IMR-90 (cell line): ENCODE data around the gene MLLT10. TPM values are rescaled to one million over a fixed set of nuclear protein-coding genes. Genes with fewer than 3 reads are reported as not detected.

Experiments used
- ATAC-seq: fragments of 200-7000 bp; cut with Tn5 transposase; 2 replicates; pipeline ENCODE4 v1.9.1; 2020; ENCODE audit warnings: low read depth, mild to moderate bottlenecking, moderate library complexity
- BruUV-seq: library from RNA; stranded (reverse); fragments of 400-500 nt; replicated peaks from 2 replicates; lab custom pipeline; 2021; lab: Mats Ljungman, UMichigan
- CTCF ChIA-PET: fragments of 300-600 bp; formaldehyde crosslinking; extraction: SDS; loops from one replicate; lab custom pipeline; 2021; ENCODE audit warnings: antibody characterized with exemption; lab: Yijun Ruan, JAX
- POLR2A ChIA-PET: fragments of 300-600 bp; sonication (Branson Sonifier 250); formaldehyde crosslinking; loops from one replicate; lab custom pipeline; 2022; ENCODE audit warnings: antibody characterized with exemption; ENCODE audit not compliant: unreplicated experiment; lab: Charles Lee
- DNase-seq: peaks from one replicate; pipeline ENCODE4 v3.0.0; 2013
- H2AFZ ChIP-seq: replicated peaks from 2 replicates; pipeline ENCODE3; 2013; ENCODE audit warnings: low read length, mild to moderate bottlenecking; ENCODE audit not compliant: poor library complexity
- H2AK5ac ChIP-seq: 2 replicates; pipeline ENCODE4 v1.6.1; 2013; ENCODE audit warnings: low read depth, low read length, inconsistent platforms
- H2AK9ac ChIP-seq: replicated peaks from 2 replicates; pipeline ENCODE3; 2013; ENCODE audit warnings: mild to moderate bottlenecking, low read depth, low read length, moderate library complexity; ENCODE audit not compliant: poor library complexity
- H2BK120ac ChIP-seq: 2 replicates; pipeline ENCODE4 v1.6.1; 2013; ENCODE audit warnings: low read depth, low read length, inconsistent platforms
- H2BK15ac ChIP-seq: 3 replicates; pipeline ENCODE4 v1.6.1; 2013; ENCODE audit warnings: low read depth, low read length, inconsistent platforms
- H2BK20ac ChIP-seq: 2 replicates; pipeline ENCODE4 v1.6.1; 2013; ENCODE audit warnings: low read depth, mild to moderate bottlenecking, inconsistent platforms, low read length, moderate library complexity
- H2BK5ac ChIP-seq: 2 replicates; pipeline ENCODE4 v1.6.1; 2013; ENCODE audit warnings: mild to moderate bottlenecking, low read depth, low read length, inconsistent platforms; ENCODE audit not compliant: poor library complexity, severe bottlenecking
- H3K14ac ChIP-seq: replicated peaks from 2 replicates; pipeline ENCODE4 v1.6.1; 2013; ENCODE audit warnings: low read depth, low read length, inconsistent platforms
- H3K18ac ChIP-seq: 2 replicates; pipeline ENCODE4 v1.6.1; 2013; ENCODE audit warnings: low read depth, low read length, control low read depth
- H3K23ac ChIP-seq: 2 replicates; pipeline ENCODE4 v1.6.1; 2013; ENCODE audit warnings: low read depth, low read length, inconsistent platforms
- H3K27ac ChIP-seq: 2 replicates; pipeline ENCODE4 v1.5.1; 2013; ENCODE audit warnings: mild to moderate bottlenecking, control low read depth, low read length; ENCODE audit not compliant: insufficient read depth
- H3K27me3 ChIP-seq: 2 replicates; pipeline ENCODE4 v1.6.1; 2013; ENCODE audit warnings: low read length; ENCODE audit not compliant: control insufficient read depth, insufficient read depth
- H3K36me3 ChIP-seq: 2 replicates; pipeline ENCODE4 v1.6.1; 2013; ENCODE audit warnings: low read length, mixed read lengths; ENCODE audit not compliant: control insufficient read depth, insufficient read depth
- H3K4ac ChIP-seq: 2 replicates; pipeline ENCODE4 v1.6.1; 2013; ENCODE audit warnings: low read depth, low read length, inconsistent platforms
- H3K4me1 ChIP-seq: 2 replicates; pipeline ENCODE4 v1.6.1; 2013; ENCODE audit warnings: low read length, mixed read lengths; ENCODE audit not compliant: control insufficient read depth, insufficient read depth
- H3K4me2 ChIP-seq: 2 replicates; pipeline ENCODE4 v1.6.1; 2013; ENCODE audit warnings: low read depth, mild to moderate bottlenecking, control low read depth, low read length, moderate library complexity
- H3K4me3 ChIP-seq: 2 replicates; pipeline ENCODE4 v1.5.1; 2013; ENCODE audit warnings: low read depth, mild to moderate bottlenecking, control low read depth, low read length, moderate library complexity; ENCODE audit not compliant: insufficient read depth
- H3K56ac ChIP-seq: 2 replicates; pipeline ENCODE4 v1.6.1; 2013; ENCODE audit warnings: low read length, inconsistent platforms; ENCODE audit not compliant: insufficient read depth; ENCODE audit errors: extremely low read depth
- H3K79me1 ChIP-seq, 2 experiments: 2 replicates each; pipeline ENCODE4 v1.6.1; 2013; ENCODE audit warnings: low read length in 2 of 2, inconsistent platforms in 1 of 2, low read depth in 1 of 2
- H3K9ac ChIP-seq: 2 replicates; pipeline ENCODE4 v1.6.1; 2013; ENCODE audit warnings: low read depth, low read length, control low read depth
- H3K9me1 ChIP-seq: 2 replicates; pipeline ENCODE4 v1.6.1; 2013; ENCODE audit warnings: low read length, inconsistent platforms; ENCODE audit not compliant: insufficient read depth
- H3K9me3 ChIP-seq: 2 replicates; pipeline ENCODE4 v1.6.1; 2013; ENCODE audit warnings: low read length; ENCODE audit not compliant: control insufficient read depth, insufficient read depth
- H4K20me1 ChIP-seq: 2 replicates; pipeline ENCODE4 v1.6.1; 2013; ENCODE audit warnings: low read length, inconsistent platforms; ENCODE audit not compliant: insufficient read depth
- H4K5ac ChIP-seq: 2 replicates; pipeline ENCODE4 v1.6.1; 2013; ENCODE audit warnings: mild to moderate bottlenecking, low read depth, low read length, control low read depth
- H4K8ac ChIP-seq, 2 experiments: 2 replicates each; pipeline ENCODE4 v1.6.1; 2013; ENCODE audit warnings: low read depth in 2 of 2, low read length in 2 of 2, control low read depth in 1 of 2, inconsistent platforms in 1 of 2
- H4K91ac ChIP-seq: 2 replicates; pipeline ENCODE4 v1.6.1; 2013; ENCODE audit warnings: low read depth, low read length, inconsistent platforms; ENCODE audit not compliant: insufficient read depth
- BHLHE40 ChIP-seq: fragments of 150-350 bp; IDR thresholded peaks from 2 replicates; pipeline ENCODE4 v1.6.1; 2016; ENCODE audit warnings: mild to moderate bottlenecking, low read depth, low read length
- CEBPB ChIP-seq: IDR thresholded peaks from 2 replicates; pipeline ENCODE4 v1.6.1; 2012; ENCODE audit warnings: low read depth, low read length, improper control_type of control experiment
- CHD1 ChIP-seq: IDR thresholded peaks from 2 replicates; pipeline ENCODE4 v1.6.1; 2012; ENCODE audit warnings: low read depth, low read length, improper control_type of control experiment
- ELK1 ChIP-seq: fragments of 150-350 bp; IDR thresholded peaks from 2 replicates; pipeline ENCODE4 v1.6.1; 2016; ENCODE audit warnings: low read depth, mild to moderate bottlenecking, low read length, moderate library complexity, borderline replicate concordance
- FOS ChIP-seq: fragments of 150-350 bp; IDR thresholded peaks from 2 replicates; pipeline ENCODE4 v1.6.1; 2016; ENCODE audit warnings: low read depth, low read length
- MAFK ChIP-seq: IDR thresholded peaks from 2 replicates; pipeline ENCODE4 v1.6.1; 2012; ENCODE audit warnings: low read depth, low read length, improper control_type of control experiment
- MAZ ChIP-seq: IDR thresholded peaks from 2 replicates; pipeline ENCODE4 v1.6.1; 2012; ENCODE audit warnings: low read depth, mild to moderate bottlenecking, low read length, improper control_type of control experiment, moderate library complexity, borderline replicate concordance
- MXI1 ChIP-seq: IDR thresholded peaks from 2 replicates; pipeline ENCODE4 v1.6.1; 2012; ENCODE audit warnings: low read depth, mild to moderate bottlenecking, low read length, moderate library complexity, borderline replicate concordance
- NFE2L2 ChIP-seq: fragments of 150-350 bp; IDR thresholded peaks from 2 replicates; pipeline ENCODE4 v1.6.1; 2016; ENCODE audit warnings: low read depth, mild to moderate bottlenecking, low read length
- POLR2A ChIP-seq: IDR thresholded peaks from 2 replicates; pipeline ENCODE4 v1.6.1; 2012; ENCODE audit warnings: mild to moderate bottlenecking, low read depth, low read length
- RAD21 ChIP-seq: IDR thresholded peaks from 2 replicates; pipeline ENCODE4 v1.6.1; 2012; ENCODE audit warnings: low read length, improper control_type of control experiment
- RCOR1 ChIP-seq: IDR thresholded peaks from 2 replicates; pipeline ENCODE4 v1.6.1; 2012; ENCODE audit warnings: mild to moderate bottlenecking, low read length, improper control_type of control experiment; ENCODE audit not compliant: insufficient replicate concordance
- RFX5 ChIP-seq: IDR thresholded peaks from 2 replicates; pipeline ENCODE4 v1.8.0; 2012; ENCODE audit warnings: low read depth, mild to moderate bottlenecking, low read length, moderate library complexity
- SMC3 ChIP-seq: fragments of 150-350 bp; IDR thresholded peaks from 2 replicates; pipeline ENCODE4 v1.6.1; 2016; ENCODE audit warnings: low read depth, mild to moderate bottlenecking, antibody characterized with exemption, low read length, moderate library complexity
- WGBS, 2 experiments: methylation state at CpG; one replicate each; pipeline versions ENCODE4 v1.1.5 to v1.1.7; 2013; ENCODE audit warnings: missing lambda C conversion rate in 2 of 2; ENCODE audit not compliant: insufficient read length in 1 of 2; ENCODE audit errors: extremely low coverage in 2 of 2; 5-methylcytosine and 5-hydroxymethylcytosine counted together
- dilution Hi-C: fragments of 300-500 bp; cut with HindIII; formaldehyde crosslinking; loops from one replicate; pipeline ENCODE4 v1.14.3; 2018; ENCODE audit warnings: low sequenced_read_pairs; ENCODE audit not compliant: unreplicated experiment
- in situ Hi-C: fragments of 300-500 bp; cut with MboI; formaldehyde crosslinking; loops from 3 replicates; pipeline ENCODE4 v1.14.3; 2019; ENCODE audit warnings: low sequenced_read_pairs, inconsistent platforms, mixed read lengths
- intact Hi-C: fragments of 100-400 bp; cut with micrococcal nuclease; formaldehyde crosslinking; loops from 2 replicates; pipeline ENCODE4 v1.10.0; 2022
- polyA plus RNA-seq, 3 experiments: library from polyadenylated mRNA; depleted of rRNA; stranded (reverse); fragments of >200 nt; gene quantifications; 2 replicates each; pipeline ENCODE4 v1.2.3, GENCODE V29; 2012; ENCODE audit warnings: low replicate concordance in 1 of 3
- total RNA-seq: library from RNA; depleted of rRNA; stranded (reverse); fragments of >200 nt; gene quantifications from 2 replicates; pipeline ENCODE4 v1.2.3, GENCODE V29; 2012
- TF ChIP-seq, protein P1 (sequence below): fragments of 150-350 bp; IDR thresholded peaks from 2 replicates; pipeline ENCODE4 v1.6.1; 2017; ENCODE audit warnings: mild to moderate bottlenecking, antibody characterized with exemption, low read length, low read depth
- TF ChIP-seq, protein P2 (sequence below): conservative IDR thresholded peaks from 2 replicates; pipeline ENCODE4 v1.5.1; 2012; ENCODE audit warnings: mild to moderate bottlenecking, low read depth, low read length, improper control_type of control experiment

Gene MLLT10
- total and polyA plus RNA-seq, 2 of the 4 experiments (the other 2 are of a cell fraction), result 22.5 to 29.0 TPM

DNA sequence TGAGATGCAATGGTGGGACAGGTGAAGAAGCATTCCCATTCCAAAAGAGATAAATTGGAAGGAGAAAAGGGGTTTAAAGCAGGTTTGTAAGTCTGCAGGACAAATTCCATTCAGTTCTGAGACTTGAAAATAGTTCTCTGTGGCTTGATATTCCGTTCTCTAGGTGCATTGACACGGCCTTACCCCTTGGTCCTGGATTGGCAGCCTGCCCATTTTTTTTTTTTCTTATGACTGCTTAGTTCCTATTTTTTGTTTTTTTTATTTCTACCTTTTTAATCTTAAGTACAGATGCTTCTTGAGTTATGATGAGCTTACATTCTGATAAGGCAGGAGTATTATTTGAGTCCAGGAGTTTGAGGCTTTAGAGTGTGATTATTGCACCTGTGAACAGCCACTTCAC is 70.6 kb downstream of the MLLT10 start:
- H2AK5ac ChIP-seq, result no peak overlapping the region
- no peak overlapping the region for H2BK15ac ChIP-seq
- H4K8ac ChIP-seq, result no peak overlapping the region
- peaks cover 4% of the 10 kb centered on the region; the same call in 1 of the 2 replicates for H3K9me1 ChIP-seq
- intact Hi-C loops (no loop called here), in situ Hi-C loops (no loop called here), dilution Hi-C loops (no loop called here)
- no peak for DNase-seq
- peaks cover 45 to 72% of the 10 kb centered on the region in 2 experiments for H3K79me1 ChIP-seq
- no peak overlapping the region for H2BK5ac ChIP-seq
- no peak overlapping the region for H2BK20ac ChIP-seq
- H2AK9ac ChIP-seq, result no peak overlapping the region
- H3K27ac ChIP-seq, result no peak overlapping the region
- H3K56ac ChIP-seq, result no peak overlapping the region
- H3K4me1 ChIP-seq, result peaks cover 5% of the 10 kb centered on the region
- no peak overlapping the region for H3K23ac ChIP-seq
- H3K4ac ChIP-seq, result no peak overlapping the region
- CTCF ChIA-PET, result no interaction called here
- no peak overlapping the region for H3K4me3 ChIP-seq
- H3K36me3 ChIP-seq, result peaks cover 11% of the 10 kb centered on the region
- POLR2A ChIA-PET, result no interaction called here
- ATAC-seq, result no peak
- H2AFZ ChIP-seq, result no peak overlapping the region
- H3K9ac ChIP-seq, result no peak overlapping the region
- TF ChIP-seq MXI1 (no peak), MAFK (no peak), CHD1 (no peak), SMC3 (no peak), RCOR1 (no peak), NFE2L2 (no peak), BHLHE40 (no peak), RAD21 (no peak), POLR2A (no peak), RFX5 (no peak), CEBPB (no peak), MAZ (no peak), FOS (no peak), ELK1 (no peak)
- TF ChIP-seq, protein P1, sequence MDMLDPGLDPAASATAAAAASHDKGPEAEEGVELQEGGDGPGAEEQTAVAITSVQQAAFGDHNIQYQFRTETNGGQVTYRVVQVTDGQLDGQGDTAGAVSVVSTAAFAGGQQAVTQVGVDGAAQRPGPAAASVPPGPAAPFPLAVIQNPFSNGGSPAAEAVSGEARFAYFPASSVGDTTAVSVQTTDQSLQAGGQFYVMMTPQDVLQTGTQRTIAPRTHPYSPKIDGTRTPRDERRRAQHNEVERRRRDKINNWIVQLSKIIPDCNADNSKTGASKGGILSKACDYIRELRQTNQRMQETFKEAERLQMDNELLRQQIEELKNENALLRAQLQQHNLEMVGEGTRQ, result no peak
- TF ChIP-seq, protein P2, sequence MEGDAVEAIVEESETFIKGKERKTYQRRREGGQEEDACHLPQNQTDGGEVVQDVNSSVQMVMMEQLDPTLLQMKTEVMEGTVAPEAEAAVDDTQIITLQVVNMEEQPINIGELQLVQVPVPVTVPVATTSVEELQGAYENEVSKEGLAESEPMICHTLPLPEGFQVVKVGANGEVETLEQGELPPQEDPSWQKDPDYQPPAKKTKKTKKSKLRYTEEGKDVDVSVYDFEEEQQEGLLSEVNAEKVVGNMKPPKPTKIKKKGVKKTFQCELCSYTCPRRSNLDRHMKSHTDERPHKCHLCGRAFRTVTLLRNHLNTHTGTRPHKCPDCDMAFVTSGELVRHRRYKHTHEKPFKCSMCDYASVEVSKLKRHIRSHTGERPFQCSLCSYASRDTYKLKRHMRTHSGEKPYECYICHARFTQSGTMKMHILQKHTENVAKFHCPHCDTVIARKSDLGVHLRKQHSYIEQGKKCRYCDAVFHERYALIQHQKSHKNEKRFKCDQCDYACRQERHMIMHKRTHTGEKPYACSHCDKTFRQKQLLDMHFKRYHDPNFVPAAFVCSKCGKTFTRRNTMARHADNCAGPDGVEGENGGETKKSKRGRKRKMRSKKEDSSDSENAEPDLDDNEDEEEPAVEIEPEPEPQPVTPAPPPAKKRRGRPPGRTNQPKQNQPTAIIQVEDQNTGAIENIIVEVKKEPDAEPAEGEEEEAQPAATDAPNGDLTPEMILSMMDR, result no peak
- no CpG with 5 or more reads among the region's 2 CpGs for WGBS, 2 experiments
- peaks cover 21% of the 10 kb centered on the region for H4K20me1 ChIP-seq
- peaks cover 3% of the 10 kb centered on the region; the same call in 1 of the 2 replicates for H3K9me3 ChIP-seq
- no peak overlapping the region for H3K14ac ChIP-seq
- no peak overlapping the region for H4K5ac ChIP-seq
- H3K4me2 ChIP-seq, result no peak overlapping the region
- no peak overlapping the region for H2BK120ac ChIP-seq
- H3K18ac ChIP-seq, result no peak overlapping the region
- H3K27me3 ChIP-seq, result no peaks in the 10 kb centered on the region
- no peak overlapping the region for H4K91ac ChIP-seq
- no TSS peak for BruUV-seq
